Measurements from ENCODE around the gene LRRC8C.

LRRC8C gene

DNA sequence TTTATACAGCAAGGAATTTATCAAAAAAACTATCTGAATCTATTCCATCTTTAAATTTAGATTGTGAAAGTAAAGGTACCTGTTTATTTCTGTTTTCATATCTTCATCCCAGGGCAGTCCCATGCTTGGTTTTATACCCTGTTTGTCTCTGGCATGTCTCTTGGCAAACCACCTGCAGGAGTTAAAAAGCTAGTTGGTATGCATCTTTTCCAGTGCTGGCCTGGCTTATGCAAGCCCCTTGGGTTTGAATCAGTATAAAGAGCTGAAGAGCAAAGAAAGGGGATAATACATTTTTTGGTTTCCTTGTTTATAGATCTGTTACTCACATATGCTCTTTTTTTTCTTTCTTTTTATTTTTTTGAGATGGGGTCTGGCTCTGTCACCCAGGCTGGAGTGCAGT is 37.8 kb downstream of the LRRC8C start:
- DNase-seq (ENCODE audit: low read depth, low spot score): no peak

DNA sequence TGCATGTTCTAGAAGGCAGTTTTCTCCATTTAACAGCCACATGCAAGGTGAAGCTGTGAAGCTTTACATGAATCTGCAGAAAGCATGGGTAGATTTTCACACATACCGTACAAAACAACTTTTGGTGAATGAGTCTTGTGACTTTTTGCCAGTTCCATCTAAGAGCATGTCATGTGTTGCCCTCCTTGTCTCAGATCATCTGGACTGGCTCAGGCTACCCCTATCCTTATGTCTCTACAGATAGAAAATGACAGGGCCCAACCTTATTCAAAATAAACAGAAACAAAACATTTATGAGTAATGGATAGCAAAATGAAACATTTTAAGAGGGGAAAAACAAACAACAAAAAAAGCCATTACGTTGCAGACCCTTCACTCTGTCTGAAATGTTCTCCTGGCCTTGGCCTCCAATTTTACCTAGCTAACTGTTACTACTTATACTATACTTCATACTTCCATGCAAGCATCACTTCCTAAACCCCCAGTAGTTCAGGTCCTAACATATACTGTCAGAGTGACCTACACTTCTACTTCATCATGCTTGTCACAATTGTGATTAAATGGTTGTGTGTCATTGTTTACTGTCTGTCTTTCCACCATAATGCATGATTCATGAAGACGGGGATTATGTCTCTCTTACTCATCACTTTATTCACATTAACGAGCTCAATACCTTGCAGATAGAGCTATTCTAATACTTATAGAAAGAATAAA is 39.0 kb downstream of the LRRC8C start:
- no peak for DNase-seq (ENCODE audit: low read depth, low spot score)

DNA sequence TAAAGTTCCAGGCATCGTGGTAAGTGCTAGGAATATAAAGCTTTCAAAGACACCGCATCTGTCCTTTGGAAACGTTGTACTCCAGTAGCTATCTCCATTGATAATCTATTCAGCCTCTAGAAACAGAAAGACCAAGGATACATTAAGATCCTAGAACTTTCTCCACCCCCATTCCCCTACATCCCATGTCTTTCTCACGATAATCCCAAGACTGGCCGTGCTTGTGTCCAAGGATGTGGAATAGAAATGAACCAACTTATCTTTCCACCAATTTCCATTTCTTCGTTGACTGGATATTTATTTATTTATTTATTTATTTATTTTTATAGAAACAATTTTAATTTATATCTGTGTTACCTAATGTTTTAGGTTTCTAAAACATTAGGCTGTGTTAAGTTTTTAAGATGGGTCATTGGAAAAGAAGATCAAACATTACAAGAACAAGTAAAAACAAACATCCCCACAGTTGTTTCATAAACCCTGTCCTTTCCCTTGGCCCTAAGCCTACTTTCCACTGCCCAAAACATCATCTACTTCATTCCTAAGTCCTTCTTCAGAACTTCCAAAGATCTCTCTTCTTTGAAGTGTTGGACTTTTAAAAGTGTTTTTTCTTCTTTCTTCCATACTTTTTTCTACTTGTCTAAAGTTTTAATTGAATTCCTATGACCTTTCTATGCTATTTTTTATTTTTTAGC is 39.7 kb downstream of the LRRC8C start:
- DNase-seq (ENCODE audit: low read depth, low spot score): no peak

- no peak for DNase-seq (ENCODE audit: low read depth, low spot score)
Measured at GRCh38 chr1:89673251-89673650, 40.3 kb downstream of the LRRC8C start.

GRCh38 chr1:89675677-89676076 is 42.8 kb downstream of the LRRC8C start:
- no peak for DNase-seq (ENCODE audit: low read depth, low spot score)

DNA sequence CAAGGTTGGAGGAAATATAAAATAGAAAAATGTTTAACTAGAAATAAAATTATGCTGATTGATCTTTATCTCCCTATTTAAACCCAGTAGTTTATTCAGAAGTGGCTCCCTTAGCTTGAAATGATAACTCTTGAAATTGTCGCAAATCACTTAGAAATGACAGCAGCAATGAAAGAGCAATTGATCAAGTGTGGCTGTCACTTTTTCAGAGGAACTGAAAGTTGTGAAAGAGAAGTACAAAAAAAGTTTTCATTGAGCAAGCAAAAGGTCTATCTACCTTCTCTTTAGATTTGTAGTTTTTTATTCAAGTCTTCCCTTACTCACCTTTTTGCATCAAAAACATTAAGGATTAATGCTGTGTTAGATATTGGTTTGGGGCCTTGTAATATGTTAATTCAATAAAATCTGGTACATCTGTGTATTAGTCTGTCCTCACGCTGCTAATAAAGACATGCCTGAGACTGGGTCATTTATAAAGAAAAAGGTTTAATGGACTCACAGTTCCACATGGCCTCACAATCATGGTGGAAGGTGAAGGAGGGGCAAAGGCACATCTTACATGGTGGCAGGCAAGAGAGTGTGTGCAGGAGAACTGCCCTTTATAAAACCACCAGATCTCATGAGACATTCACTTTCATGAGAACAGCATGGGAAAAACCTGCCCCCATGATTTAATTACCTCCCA is 48.3 kb downstream of the LRRC8C start:
- no peak for DNase-seq (ENCODE audit: low read depth, low spot score)

DNA sequence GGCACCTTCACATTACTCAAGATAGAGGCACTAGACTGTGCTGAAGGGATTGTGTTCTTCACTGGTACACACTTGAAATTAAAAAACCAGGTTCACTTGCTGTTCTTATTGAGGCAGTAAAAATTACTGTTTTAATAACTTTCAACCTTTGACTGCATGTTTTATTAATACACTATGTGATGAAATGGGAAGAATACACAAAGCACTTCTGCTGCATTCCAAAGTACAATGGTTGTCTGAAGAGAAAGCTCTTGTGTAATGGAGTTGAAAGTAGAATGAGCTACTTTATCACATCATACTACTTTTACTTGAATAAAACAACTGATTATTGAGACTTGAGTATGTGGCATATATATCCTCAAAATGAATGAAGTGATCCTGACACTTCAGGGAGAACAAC is 49.7 kb downstream of the LRRC8C start:
- DNase-seq (ENCODE audit: low read depth, low spot score): no peak

DNA sequence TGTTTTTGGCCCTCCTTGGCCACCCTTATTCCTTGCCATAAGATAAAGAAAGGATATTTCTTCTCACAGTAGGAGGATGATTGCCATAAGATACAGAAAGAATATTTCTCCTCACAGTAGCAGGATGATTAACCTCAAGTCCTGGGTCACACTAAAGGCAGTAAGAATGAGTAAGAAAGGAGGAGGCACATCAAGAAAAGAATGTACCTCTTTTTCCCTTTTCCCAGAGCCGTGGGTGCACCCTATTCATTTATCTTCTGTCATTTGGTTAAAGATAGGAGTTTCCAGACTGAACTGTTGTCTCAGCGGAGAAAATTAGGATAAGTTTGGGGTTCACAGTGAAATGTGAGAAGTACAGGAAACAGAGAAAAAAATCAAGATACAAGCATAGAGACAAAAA is 52.5 kb downstream of the LRRC8C start:
- no peak for DNase-seq (ENCODE audit: low read depth, low spot score)

- DNase-seq (ENCODE audit: low read depth, low spot score): no peak
Measured at GRCh38 chr1:89686520-89686919, 53.6 kb downstream of the LRRC8C start.

DNA sequence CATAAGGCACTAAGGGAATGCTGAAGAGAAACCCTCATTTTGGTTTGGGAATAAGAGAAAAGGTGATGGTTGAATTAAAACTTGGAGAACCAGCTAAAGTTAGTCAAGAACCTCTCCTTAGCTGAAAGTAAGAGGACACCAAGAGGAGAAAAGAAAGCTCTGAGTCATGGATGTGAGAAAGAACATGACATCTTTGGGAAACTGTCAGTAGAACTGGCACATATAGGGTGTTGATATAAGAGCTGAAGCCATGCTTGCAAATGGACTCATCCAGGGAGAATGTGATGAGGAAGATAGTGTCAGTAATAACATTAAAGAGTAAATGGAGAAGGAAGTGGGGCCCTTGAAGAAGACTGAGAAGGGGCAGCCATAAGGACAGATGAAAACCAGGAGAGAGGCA is 54.3 kb downstream of the LRRC8C start:
- no peak for DNase-seq (ENCODE audit: low read depth, low spot score)

GRCh38 chr1:89688607-89689006 is 55.7 kb downstream of the LRRC8C start:
- DNase-seq (ENCODE audit: low read depth, low spot score): no peak

- no peak for DNase-seq (ENCODE audit: low read depth, low spot score)
Measured at GRCh38 chr1:89689234-89689633, 56.3 kb downstream of the LRRC8C start.

DNA sequence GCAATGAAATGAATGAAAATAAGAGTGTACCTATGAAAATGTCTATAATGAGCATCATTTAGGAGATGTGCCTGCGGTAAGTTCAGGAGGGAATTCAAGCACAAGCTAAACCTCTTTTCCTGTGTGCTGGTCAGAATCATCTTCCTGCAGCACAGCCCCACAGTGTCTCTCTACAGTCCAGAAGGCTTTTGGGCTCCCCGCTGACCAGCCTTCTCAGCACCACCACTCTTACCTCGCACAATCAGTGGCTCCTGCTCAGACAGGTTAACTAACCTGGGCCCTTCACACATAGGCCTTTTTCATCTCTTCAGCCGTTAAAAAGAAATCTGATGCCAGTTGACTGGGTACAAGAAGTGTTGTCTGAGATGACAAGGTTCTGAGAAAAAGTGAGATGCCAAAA is 57.7 kb downstream of the LRRC8C start:
- DNase-seq (ENCODE audit: low read depth, low spot score): no peak

DNA sequence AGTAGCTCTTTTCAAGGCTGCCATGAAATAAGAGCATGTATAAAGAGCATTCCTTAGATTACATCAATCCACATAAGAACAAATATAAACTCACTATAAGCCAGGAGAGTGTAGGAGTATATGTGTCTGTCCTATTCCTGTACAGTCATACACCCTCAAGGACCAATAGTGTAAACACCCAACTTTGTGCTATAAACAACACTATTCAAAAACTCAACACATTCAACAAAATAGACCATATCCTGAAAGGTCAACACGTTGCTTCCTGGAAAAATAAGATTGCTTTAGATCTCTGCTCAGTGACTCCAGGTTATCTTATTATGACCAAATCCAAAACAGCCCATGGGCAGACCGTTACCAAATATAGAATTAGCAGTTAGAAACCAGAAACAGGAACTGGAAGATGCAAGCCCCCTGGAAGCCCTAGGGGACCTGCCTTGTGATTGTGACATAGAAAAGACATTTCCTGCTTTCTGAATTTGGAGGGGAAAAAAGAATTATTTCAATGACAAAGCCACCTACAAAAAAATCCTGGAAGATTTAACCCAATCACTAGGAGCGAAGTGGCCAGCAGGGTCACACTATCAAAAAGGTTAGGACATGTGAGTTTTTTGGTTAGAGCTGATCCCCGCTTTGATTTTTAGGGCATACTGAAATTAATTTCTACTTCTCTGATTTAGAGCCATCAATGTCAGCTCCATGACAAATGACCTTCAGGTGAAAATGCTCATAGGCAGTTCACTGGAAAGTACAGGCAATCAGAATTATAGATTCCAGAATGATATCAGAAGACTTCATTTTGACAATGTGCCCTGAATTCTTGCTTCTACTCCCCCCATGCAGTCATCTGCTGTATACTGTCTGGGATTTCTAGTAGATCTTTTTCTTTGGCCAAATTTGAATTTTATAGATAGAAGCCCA is 59.9 kb downstream of the LRRC8C start:
- no peak for DNase-seq (ENCODE audit: low read depth, low spot score)

DNA sequence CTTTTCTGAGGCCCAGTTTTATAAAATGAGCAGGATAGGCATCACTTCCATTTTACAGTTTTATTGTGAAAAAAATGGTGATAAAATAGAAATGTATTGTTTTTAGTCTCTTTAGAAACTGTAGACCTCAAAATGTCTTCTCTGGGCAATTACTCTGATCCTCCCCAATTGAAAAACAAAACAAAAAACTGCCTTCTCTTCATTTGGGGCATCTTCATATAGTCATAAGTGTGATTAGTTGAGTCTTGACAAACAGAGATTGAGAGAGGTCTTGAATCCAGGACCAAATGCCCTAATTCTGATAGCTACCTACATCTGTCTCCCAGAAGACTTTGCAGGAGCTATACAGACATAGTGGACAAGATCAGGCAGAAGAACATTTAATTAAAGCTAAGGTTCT is 62.9 kb downstream of the LRRC8C start:
- no peak for DNase-seq (ENCODE audit: low read depth, low spot score)

DNA sequence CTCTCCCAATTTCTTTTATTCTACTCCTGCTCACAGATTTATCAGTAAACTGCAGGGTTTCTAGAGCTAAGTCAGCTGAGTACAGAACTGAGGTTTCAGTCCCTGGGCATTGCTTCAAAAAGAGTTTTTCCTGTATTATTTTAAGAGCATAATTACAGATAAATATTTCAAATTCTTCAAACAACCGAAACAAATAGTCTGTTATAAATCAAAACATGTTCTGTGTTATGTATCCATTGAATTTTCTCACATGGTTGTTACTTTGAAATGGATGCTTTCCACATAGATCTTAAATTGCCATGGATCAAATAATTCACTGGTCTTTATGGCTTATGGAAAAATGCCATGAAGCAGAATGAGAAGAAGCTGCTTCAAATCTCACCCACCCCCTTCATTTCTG is 64.5 kb downstream of the LRRC8C start:
- no peak for DNase-seq (ENCODE audit: low read depth, low spot score)

- no peak for DNase-seq (ENCODE audit: low read depth, low spot score)
Measured at GRCh38 chr1:89698020-89698560, 65.2 kb downstream of the LRRC8C start.

DNA sequence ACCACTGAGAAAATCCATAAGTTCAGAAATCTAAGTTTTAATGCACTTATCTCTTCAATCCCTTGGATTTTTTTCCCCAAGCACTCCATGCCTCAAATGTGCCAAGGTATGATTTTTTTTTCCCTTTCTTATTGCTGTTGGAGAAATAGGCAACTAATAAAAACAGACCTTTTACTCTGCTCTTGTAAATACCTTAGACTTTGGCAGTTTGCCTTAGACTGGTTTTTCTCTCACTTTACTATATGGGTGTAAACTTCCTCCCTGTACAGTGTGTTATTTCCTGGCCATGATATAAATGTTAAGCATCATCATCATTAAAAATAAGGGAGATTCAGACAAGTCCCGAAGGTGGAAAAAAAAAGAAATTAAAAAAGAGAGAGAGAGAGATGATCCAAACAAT is 65.7 kb downstream of the LRRC8C start:
- no peak for DNase-seq (ENCODE audit: low read depth, low spot score)

GRCh38 chr1:89699451-89699986 is 66.6 kb downstream of the LRRC8C start:
- no peak for DNase-seq (ENCODE audit: low read depth, low spot score)

DNA sequence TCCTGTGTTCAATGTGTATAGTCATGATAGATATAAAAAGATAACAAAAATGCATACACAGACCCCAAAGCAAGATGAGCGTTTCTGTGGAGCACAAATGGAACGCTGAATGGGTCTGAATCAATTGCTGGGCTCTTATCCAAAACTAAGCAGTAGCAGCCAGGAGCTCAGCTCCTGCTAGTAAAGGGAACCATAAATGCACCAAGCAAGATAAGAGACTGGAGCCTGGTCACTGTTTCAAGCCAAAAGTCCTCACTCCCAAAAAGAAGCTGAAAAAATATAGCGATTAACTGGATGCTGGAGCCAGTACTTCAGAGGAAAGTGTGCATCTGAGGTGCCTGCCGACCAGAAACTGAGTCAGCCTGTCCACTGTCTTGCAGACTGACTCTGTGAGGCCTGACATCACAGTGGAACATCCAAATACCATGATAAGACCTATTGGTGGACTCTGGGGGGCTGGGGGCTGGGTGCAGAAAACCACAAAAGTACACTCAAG is 68.9 kb downstream of the LRRC8C start:
- peak; percentile 7 for DNase-seq (ENCODE audit: low read depth, low spot score)

- no peak for DNase-seq (ENCODE audit: low read depth, low spot score)
Measured at GRCh38 chr1:89702520-89703045, 69.7 kb downstream of the LRRC8C start.
